GM18951 (cell line): ENCODE results near the gene SAMD14.

Experiments used
- POLR2A ChIP-seq: IDR thresholded peaks from 4 replicates; pipeline ENCODE4 v1.6.1; 2011; ENCODE audit warnings: mild to moderate bottlenecking; ENCODE audit not compliant: insufficient read length, insufficient read depth; ENCODE audit errors: extremely low read depth
- in situ Hi-C: fragments of 300-500 bp; cut with MboI; formaldehyde crosslinking; loops from one replicate; pipeline ENCODE4 v1.12.0; 2022; ENCODE audit warnings: low sequenced_read_pairs, mixed read lengths, inconsistent platforms; ENCODE audit not compliant: unreplicated experiment

The SAMD14 gene

DNA sequence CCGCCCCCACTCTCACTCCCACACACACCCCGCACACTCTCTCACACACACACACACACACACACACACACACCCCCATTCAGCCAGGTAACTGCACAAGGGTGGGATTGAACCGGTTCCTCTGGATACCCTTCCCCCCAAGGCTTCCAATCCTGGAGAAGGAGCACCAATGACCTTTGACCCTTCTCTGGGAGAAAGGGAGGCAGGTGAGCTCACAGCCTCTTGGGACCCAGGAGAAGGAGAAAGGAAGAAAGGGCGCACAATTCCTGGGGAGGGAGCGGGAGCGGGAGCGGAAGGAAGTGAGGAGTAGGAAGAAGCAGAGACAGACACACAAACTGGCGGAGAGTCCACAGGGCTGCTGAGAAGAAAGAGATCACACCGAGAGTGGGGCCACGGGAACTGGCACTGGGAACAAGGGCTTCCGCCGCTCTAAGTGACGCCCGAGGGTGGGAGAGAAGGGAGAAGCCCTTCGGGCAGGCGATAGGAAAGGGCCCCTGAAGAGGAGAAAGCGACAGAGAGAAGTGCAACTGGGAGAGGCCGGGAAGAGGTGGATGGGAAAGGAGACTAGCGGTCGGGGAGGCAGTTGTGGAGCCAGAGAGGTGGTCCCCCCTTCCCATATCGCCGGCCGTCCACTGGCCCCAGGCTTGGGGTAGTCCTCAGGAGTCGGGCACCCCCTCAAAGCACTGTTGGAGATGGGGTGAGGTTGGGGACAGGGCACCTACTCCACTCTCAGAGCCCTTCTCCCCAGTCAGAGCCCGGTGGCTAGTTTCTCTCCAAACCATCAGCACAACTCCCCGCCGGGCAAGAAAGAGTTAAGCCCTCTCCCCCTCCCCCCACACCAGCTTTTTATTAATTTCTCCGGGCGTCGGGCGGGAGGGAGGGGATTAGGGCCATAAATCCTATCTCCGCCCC is 1.3 kb downstream of the SAMD14 start:
- in situ Hi-C loops, result no loop called here

DNA sequence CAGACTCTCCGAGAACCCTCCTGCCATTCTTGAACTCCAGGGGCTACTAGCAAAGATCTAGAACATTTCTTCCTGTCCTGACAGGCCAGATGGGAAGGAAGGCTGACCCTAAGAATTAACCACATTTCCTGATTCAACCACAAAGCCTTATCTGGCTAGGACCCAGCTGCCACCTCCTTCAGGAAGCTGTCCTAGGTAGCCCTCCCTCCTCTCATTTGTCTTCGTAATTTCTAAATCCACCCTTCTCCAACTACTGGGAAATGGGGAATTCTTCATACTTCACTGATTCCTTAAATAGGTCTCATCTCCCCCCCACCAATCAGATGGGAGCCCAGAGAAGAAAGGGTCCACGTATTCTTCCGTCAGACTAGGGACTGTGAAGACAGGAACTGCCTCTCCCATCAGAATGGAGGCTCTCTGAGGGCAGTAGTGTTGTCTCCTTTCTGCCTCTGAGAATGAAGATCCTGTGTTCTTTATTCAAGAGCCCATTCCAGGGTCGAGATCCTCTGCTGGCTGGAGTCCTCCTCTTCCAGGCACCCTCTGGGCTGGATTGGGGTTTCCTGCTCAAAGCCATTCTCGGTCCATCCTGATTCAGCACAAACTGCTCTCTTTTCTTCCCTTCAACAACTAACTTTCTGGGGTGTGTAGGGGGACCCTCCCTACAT is 2.1 kb downstream of the SAMD14 start:
- in situ Hi-C loops, result no loop called here
- TF ChIP-seq POLR2A, result no peak

More for the DNA sequence above, 1.3 kb downstream of the SAMD14 start:
- TF ChIP-seq POLR2A, result no peak

DNA sequence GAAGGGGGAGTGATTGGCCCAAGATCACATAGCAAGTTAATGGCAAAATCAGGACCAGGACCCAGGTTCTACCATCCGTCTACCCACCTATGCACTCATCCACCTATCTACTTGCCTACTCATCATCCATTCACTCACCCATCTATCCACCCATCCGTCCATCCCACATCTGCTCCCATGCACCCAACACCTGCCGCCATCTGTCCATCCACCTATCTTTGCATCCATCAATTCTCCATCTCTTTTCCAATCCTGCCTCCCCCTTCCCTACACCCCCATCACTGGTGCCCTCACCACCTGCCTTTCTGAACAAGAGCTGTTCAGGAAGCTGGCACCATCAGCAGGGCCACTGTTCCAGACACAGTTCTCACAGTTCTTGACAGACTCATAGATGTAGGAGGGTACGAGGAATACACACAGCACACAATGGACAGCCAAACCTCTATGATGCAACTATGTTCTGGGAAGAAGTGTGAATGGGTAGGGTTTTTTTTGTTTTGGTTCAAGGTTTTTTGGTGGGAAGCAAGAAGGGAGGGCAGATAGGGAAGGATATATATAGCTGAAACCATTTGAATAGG is 4.5 kb downstream of the SAMD14 start:
- in situ Hi-C loops, result no loop called here

DNA sequence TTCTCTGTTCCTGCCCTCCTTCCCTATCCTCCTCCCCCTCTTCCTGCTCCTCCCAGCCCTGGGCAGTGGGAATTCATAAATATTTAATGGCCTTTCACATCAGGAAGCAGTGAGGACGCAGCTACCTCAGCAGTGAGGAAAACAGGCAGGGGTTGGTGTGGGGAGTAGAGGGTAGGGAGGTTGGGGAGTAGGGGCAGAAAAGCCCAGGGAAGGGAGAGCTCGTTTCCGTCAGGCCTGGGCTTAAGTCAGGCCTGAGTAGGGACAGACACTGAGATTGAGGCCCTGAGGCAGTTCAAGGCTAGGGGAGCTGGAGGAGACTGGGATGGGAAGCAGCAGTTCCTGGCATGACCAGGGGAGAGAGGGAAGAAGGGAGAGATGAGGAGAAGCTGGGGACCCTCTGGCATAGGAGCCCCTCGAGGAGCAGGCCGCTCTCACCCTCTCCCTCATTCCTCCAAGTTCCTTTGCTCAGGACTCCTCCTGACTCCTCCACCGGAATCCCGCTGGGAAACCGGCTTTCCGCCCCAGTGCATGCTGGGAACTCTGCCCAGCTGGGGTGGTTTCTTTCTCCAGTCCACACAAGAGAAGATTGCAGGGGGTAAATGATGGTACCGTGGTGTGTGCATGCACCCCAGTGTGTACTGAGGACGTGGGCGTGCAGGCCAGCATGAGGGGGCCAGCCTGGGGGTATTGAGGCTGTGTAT is 6.2 kb downstream of the SAMD14 start:
- no peak for TF ChIP-seq POLR2A
- in situ Hi-C loops, result no loop called here

More for the DNA sequence above, 4.5 kb downstream of the SAMD14 start:
- no peak for TF ChIP-seq POLR2A

DNA sequence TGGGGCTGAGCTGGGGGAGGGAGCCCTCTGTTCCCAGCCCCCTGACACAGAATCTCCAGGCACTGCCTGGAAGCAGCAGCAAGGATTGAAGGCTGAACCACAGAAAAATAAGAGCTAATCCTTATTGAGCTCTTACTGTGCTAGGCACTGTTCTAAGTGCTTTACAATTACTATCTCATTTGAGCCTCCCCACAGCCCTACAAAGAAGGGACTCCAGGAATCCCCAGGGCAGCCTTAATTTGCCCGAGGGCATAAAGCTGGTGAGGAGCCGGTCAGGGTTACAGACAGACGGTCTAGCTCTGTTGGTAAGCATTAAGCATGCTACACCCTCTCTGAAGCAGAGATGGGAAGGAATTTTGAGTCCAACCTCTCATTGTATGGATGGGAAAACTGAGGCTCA is 7.0 kb downstream of the SAMD14 start:
- in situ Hi-C loops, result no loop called here
- TF ChIP-seq POLR2A, result no peak

DNA sequence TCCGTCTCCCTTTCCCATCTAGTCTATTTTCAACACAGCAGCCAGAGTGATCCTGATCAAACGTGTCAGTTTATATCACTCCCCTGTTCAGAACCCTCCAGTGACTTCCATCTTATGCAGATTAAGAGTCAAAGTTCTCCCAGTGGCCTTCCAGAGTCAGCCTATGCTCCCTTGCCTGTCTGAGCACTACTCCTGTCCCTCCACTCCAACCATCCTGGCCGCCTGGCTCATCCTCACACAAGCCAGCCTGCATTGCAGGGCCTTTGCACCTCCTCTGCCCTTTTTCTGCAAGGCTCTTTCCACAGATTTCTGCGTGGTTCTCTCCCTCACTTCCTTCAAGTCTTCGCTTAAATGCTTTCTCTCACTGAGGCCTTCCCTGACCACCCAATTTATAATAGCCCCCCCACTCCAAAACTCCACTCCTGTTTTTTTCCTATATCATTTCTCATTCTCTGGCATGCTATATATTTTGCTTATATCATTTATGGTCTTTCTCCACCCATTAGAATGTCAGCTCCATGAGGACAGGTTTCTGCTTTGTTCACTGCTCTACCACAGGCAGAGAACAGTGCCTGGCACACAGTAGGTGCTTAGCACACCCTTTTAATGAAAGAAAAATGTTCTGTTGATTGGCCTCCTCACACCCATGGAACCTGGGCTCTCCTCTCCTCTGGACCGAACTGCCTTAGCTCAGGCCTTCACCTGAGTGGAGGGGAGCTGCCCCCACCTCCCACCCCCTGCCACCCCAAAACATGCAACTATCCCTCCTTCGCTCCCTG is 9.3 kb downstream of the SAMD14 start:
- no peak for TF ChIP-seq POLR2A
- in situ Hi-C loops, result no loop called here

DNA sequence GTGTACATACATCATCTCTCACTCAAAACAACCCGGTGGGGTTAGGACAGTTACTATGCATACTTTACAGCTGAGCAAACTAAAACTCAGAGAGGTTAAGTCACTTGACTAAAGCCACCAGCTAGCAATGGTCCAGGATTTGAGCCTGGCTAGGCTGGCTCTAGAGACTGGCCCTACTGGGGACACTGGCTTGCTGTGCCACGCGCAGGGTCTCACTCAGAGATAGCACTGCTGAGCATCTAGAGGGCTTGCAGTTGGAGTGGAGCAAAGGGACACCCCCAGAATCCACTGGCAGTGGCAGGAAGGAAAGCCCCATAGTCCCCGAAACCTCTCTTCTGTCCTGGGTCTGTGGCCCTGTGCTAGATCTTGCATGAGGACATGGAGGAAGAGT is 11.1 kb downstream of the SAMD14 start:
- in situ Hi-C loops, result no loop called here
- no peak for TF ChIP-seq POLR2A

DNA sequence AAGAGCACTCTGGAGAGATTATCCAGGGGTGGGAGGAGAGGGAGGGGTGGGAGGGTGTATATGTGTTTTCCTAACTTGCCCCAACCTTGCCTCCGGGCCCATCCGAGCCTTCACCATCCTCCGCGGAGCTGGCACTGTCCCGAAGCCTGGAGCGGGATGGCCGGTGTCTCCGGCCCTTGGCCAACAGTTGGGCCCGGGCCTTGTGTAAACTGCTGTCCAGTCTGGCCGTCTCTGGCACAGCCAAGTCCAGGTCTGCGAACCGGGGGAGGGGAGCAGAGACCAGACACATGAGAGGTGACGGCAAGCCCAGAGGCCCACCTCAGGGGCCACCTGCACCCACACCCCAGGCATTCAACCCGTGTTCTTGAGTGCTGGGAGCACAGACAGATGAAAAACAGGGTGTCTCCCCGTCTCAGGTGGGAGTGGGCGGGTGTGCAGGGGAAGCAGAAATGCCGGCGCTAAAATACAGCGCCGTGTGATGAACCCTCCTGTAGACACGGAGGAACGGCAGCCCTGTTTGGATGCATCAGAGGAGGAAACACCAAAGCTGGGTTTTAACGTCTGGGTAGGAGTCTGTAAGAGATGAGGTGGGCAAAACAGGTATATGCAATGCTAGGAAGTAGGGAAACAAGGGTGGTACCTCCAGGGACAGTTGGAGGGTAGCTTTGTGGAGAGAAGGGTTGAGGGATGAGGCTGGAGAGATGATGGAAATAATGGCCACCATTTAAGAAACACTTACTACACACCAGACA is 11.7 kb downstream of the SAMD14 start:
- in situ Hi-C loops, result no loop called here
- TF ChIP-seq POLR2A, result no peak

DNA sequence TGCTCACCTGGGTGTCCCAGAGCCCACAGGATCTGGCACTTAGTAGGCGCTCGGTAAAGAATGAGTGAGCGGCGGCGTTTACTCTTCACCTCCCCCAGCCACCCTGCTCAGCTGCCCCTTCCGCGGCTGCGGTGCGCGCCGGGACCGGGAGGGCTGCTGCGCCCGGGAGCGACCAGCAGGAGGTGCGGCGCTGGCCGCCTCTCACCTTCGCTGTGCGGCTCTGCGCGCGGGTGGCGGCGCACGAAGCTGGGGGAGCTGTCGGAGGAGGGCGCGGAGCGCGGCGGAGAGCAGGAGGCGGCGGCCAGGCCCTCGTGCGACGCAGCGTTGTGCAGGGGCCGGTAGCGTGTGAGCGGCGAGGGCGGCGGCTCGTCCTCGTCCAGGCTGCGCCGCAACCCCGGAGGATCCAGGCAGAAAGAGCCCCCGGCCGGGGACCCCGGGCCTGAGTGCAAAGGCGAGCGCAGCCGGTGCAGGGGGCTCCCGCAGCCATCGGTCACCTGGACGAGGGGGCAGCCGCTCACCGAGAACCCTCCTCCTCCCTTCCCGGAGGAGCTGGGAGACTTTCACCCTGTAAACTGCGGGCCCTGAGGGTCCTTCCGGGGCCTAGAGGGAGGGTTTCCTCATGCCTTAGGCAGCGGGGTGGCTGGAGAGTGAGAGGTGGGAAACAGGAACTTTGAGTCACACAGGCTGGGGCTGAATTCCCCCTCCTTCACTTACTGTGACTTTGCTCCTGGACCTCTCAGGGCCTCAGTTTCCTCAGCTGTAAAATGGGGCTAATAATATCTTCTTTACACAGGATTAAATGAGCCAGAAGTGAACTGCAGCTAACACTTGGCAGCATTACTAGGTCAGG is 12.5 kb downstream of the SAMD14 start:
- no peak for TF ChIP-seq POLR2A
- in situ Hi-C loops, result no loop called here

DNA sequence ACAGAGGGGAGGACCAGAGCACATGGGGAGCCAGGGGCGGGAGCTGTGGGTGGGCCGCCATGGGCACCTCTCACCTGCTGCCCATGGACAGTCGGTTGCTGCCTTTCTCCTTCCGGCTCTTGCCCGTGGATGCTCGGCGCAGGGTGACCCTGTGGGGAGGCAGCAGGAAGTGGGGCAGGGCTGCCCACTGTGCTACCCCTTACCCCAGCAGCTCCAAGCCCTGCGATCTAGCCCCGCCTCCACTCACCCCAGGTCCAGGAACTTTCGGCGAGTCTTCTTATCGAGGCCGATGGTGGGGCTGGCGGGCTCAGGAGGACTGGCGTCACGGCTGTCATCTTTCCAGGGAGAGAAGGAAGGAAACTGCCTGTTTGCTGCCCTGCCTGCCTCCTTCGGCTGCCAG is 14.2 kb downstream of the SAMD14 start:
- in situ Hi-C loops, result no loop called here
- TF ChIP-seq POLR2A, result no peak

DNA sequence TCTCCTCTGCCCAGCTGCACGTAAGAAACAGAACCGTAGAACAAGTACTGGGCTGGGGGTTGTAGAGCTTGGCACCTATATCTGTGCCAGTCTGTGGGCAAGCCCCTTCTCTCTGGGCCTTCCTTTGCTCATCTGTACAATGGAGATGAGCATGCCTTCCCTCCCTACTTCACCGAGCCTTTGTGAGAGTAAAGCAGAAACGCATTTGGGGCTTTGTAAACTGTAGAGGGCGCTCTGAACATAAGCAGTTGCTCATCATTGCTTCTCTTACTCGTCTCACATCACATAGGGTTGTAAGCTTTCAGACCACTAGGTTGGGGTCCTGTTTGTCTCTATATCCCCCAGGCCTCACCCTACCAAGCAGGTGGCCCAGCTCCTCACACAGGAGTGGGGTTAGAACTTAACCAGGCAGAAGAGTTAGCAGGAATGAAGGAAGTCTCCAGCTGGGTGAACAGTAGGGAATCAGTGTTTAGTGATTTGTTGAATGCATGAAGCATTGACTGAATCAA is 15.1 kb downstream of the SAMD14 start:
- in situ Hi-C loops, result no loop called here
- TF ChIP-seq POLR2A, result no peak
